Calu3 (cell line): Measurements from ENCODE around the gene MCM7. TPM values are rescaled to one million over a fixed set of nuclear protein-coding genes. Genes with fewer than 3 reads are reported as not detected.
"Not testable (repeated sequence)": the region's sequence is repeated elsewhere in the genome, so short reads cannot be mapped to it uniquely, and the experiment has no call there.

ENCODE experiments used
- Bru-seq: library from RNA; stranded (reverse); fragments of 400-500 nt; gene quantifications from one replicate; lab custom pipeline; 2021; lab: Mats Ljungman, UMichigan
- BruChase-seq, 2 experiments: library from RNA; stranded (reverse); fragments of 400-500 nt; gene quantifications; one replicate each; lab custom pipeline; 2021; lab: Mats Ljungman, UMichigan
- BruUV-seq: library from RNA; stranded (reverse); fragments of 400-500 nt; replicated peaks from 2 replicates; lab custom pipeline; 2021; lab: Mats Ljungman, UMichigan
- CTCF ChIA-PET: fragments of 300-600 bp; sonication (Branson Sonifier 250); formaldehyde crosslinking; loops from one replicate; lab custom pipeline; 2022; ENCODE audit warnings: antibody characterized with exemption; lab: Charles Lee
- DNase-seq: peaks from one replicate; pipeline ENCODE4 v3.0.0; 2022
- H3K27ac Mint-ChIP-seq: one replicate; pipeline ENCODE4 v1.8.0; 2022; ENCODE audit warnings: mixed read lengths; ENCODE audit not compliant: unreplicated experiment
- H3K27me3 Mint-ChIP-seq: one replicate; pipeline ENCODE4 v1.8.0; 2022; ENCODE audit warnings: mixed read lengths; ENCODE audit not compliant: unreplicated experiment
- H3K36me3 Mint-ChIP-seq: one replicate; pipeline ENCODE4 v1.8.0; 2022; ENCODE audit warnings: mild to moderate bottlenecking, moderate library complexity, mixed read lengths; ENCODE audit not compliant: insufficient read depth, unreplicated experiment
- H3K4me1 Mint-ChIP-seq: one replicate; pipeline ENCODE4 v1.8.0; 2022; ENCODE audit warnings: mild to moderate bottlenecking, low read depth, mixed read lengths; ENCODE audit not compliant: unreplicated experiment
- H3K4me3 Mint-ChIP-seq: one replicate; pipeline ENCODE4 v1.8.0; 2022; ENCODE audit warnings: mild to moderate bottlenecking, low read depth, moderate library complexity, mixed read lengths; ENCODE audit not compliant: unreplicated experiment
- H3K9me3 Mint-ChIP-seq: one replicate; pipeline ENCODE4 v1.8.0; 2022; ENCODE audit warnings: low read depth, mixed read lengths; ENCODE audit not compliant: unreplicated experiment
- intact Hi-C: fragments of 100-400 bp; cut with micrococcal nuclease; formaldehyde crosslinking; loops from one replicate; pipeline ENCODE4 v1.10.0; 2022; ENCODE audit not compliant: unreplicated experiment
- long read RNA-seq: library from polyadenylated mRNA; stranded (forward); transcript quantifications from one replicate; pipeline ENCODE4 v2.0.0, GENCODE V29; 2022
- total RNA-seq: library from RNA; stranded (reverse); gene quantifications from 2 replicates; pipeline ENCODE4 v1.2.3, GENCODE V29; 2022
- TF ChIP-seq, protein P1 (sequence below): fragments of 200-600 bp; IDR thresholded peaks from one replicate; pipeline ENCODE4 v1.8.0; 2022; ENCODE audit warnings: antibody characterized with exemption; ENCODE audit not compliant: unreplicated experiment

The MCM7 gene
- total RNA-seq: 122 and 125 TPM in 2 replicates
- percentile 91 among the genes with signal in this experiment for Bru-seq, nascent RNA
- BruChase-seq, experiment 1, labeled RNA remaining after a 6-hour chase: percentile 96 among the genes with signal in this experiment
- BruChase-seq, experiment 2, labeled RNA remaining after a 2-hour chase: percentile 93 among the genes with signal in this experiment
- long read RNA-seq, transcript MCM7-201 (15 exons, 2,957 nt): major isoform, 126 of 158 reads
- long read RNA-seq, partial matches to known transcripts: 18 of 158 reads
- long read RNA-seq, other reads (novel, unspliced or antisense): 12 of 158 reads

DNA sequence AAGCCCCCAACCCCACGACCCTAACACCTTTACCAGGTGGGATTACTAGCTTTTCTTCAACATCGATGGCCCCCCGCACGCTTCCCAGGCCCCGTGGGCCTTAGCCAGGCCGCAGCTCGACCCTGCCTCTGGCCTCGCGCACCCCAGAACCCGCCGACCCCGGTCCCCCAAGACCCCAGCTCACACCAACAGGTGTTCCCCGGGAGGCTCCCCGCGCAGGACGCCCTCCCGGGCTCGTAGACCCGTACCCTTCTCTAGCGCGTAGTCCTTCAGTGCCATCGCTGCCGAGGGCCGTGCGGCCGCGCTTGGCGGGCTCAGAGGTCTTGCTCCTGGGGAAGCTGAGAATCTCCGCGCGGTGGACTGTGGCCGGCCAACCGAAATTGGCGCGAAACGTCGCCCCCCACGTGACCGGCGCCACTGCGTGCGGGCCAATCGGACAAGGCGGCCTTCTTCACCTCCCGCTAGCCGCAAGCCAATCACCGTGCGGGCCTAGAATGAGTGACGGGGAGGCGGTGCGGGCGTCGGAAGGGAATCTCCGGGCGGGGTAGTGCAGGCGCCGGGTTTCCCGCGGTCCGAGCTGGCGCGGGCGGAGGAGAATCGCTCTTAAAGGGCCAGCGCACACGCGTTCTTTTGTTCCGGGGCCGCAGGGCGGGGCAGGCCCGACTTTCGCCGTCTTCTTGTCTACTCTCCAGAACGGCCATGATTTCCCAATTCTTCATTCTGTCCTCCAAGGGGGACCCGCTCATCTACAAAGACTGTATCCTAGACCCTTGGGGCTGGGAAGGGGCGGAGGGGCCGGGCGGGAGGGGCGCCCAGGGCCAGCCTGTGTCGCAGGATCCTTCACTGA is at the start of gene MCM7, which contains the start of gene AP4M1:
MCM7 (minus strand) TSS at position 382 of the 847 bp plus-strand sequence; CDS start at position 279, 103 bp downstream.
AP4M1 (plus strand) TSS at position 628 of the 847 bp plus-strand sequence; CDS start at position 700, 72 bp downstream.
- no peaks in the 10 kb centered on the region for H3K9me3 Mint-ChIP-seq
- peak within 1 kb of the TSS; percentile 90 for H3K4me3 Mint-ChIP-seq
- no peaks in the 10 kb centered on the region for H3K27me3 Mint-ChIP-seq
- CTCF ChIA-PET: interaction anchor here (0.7 kb wide), 1 partner anchor 40 kb away, joined by 3 read pairs; no protein-coding TSS in a partner anchor
- TSS peak; percentile 50 for BruUV-seq
- DNase-seq: peak; percentile 97
- peaks cover 72% of the 10 kb centered on the region for H3K36me3 Mint-ChIP-seq
- TF ChIP-seq, protein P1, sequence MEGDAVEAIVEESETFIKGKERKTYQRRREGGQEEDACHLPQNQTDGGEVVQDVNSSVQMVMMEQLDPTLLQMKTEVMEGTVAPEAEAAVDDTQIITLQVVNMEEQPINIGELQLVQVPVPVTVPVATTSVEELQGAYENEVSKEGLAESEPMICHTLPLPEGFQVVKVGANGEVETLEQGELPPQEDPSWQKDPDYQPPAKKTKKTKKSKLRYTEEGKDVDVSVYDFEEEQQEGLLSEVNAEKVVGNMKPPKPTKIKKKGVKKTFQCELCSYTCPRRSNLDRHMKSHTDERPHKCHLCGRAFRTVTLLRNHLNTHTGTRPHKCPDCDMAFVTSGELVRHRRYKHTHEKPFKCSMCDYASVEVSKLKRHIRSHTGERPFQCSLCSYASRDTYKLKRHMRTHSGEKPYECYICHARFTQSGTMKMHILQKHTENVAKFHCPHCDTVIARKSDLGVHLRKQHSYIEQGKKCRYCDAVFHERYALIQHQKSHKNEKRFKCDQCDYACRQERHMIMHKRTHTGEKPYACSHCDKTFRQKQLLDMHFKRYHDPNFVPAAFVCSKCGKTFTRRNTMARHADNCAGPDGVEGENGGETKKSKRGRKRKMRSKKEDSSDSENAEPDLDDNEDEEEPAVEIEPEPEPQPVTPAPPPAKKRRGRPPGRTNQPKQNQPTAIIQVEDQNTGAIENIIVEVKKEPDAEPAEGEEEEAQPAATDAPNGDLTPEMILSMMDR: no peak
- peaks cover 14% of the 10 kb centered on the region for H3K4me1 Mint-ChIP-seq
- intact Hi-C loops: no loop called here
- peak within 1 kb of the TSS; percentile 93 for H3K27ac Mint-ChIP-seq

DNA sequence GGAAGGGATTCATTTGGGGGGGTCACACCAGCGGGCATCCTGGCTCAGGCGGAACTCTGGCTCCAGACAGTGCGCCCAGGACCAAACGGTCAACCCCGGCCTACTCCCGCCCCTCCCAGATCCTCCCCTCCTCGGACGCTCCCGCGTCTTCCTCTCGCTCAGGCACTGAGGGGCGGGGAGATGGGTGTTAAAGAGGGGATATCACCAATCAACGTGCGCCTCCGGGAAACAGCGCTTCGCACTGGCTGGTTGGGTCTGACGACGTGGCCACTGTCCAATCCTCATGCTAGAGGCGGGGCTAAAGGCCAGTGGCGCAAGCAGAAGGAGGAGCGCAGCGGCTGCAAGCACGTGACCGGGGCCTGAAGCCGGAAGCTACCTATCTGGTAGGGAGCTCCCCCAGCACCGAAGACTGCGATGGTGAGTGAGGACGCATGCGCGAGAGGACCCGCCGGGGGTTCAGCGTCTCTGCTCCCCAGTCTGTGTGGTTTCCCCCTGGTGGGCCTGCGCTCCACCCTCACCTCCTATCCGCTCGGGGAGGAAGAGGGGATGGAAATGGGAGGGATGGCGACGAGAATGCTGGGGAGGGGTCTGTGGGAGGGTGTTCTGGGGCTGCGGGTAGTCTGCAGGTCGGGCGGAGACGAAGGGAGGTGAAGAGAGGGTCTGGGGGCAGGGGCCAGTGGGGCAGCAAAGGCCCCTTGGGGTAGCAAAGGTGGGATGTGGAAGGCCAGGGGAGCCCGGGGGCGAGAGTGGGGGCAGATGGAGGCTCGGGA is 47.5 kb upstream of the MCM7 start, which contains the start of gene LAMTOR4:
LAMTOR4 (plus strand) TSS at position 360 of the 770 bp plus-strand sequence; CDS start at position 415, 55 bp downstream.
- Mint-ChIP-seq H3K27ac (peak within 1 kb of the TSS; percentile 90), H3K27me3 (no peaks in the 10 kb centered on the region), H3K9me3 (no peaks in the 10 kb centered on the region), H3K4me1 (peaks cover 27% of the 10 kb centered on the region), H3K4me3 (peak within 1 kb of the TSS; percentile 97), H3K36me3 (peaks cover 38% of the 10 kb centered on the region)
- BruUV-seq: no TSS peak
- DNase-seq: peak; percentile 95
- intact Hi-C loops: no loop called here
- CTCF ChIA-PET: interaction anchor here (0.6 to 1.2 kb wide), 4 partner anchors 14 to 28 kb away, joined by 3 to 4 read pairs (median 4); partner anchors contain the start of gene GPC2
- TF ChIP-seq, protein P1: no peak

- Mint-ChIP-seq H3K4me3 (peak overlapping the region; percentile 97), H3K27me3 (no peaks in the 10 kb centered on the region), H3K36me3 (peaks cover 33% of the 10 kb centered on the region), H3K27ac (peak overlapping the region; percentile 90), H3K4me1 (peaks cover 27% of the 10 kb centered on the region), H3K9me3 (no peaks in the 10 kb centered on the region)
- TF ChIP-seq, protein P1: no peak
- no peak for DNase-seq
- CTCF ChIA-PET: interaction anchor here (1.0 to 1.2 kb wide), 2 partner anchors 15 to 19 kb away, joined by 4 read pairs; no protein-coding TSS in a partner anchor
- no TSS peak for BruUV-seq
- intact Hi-C loops: no loop called here
These were observed 47.0 kb upstream of the MCM7 start for GRCh38 chr7:100148225-100148558.

- peaks cover 27% of the 10 kb centered on the region for H3K36me3 Mint-ChIP-seq
- TF ChIP-seq, protein P1: no peak
- no peak for DNase-seq
- no peaks in the 10 kb centered on the region for H3K9me3 Mint-ChIP-seq
- intact Hi-C loops: no loop called here
- no peak overlapping the region for H3K27ac Mint-ChIP-seq
- no peaks in the 10 kb centered on the region for H3K27me3 Mint-ChIP-seq
- H3K4me3 Mint-ChIP-seq: no peak overlapping the region
- CTCF ChIA-PET: no interaction called here
- H3K4me1 Mint-ChIP-seq: peaks cover 21% of the 10 kb centered on the region
- BruUV-seq: no TSS peak
These were observed 46.1 kb upstream of the MCM7 start for GRCh38 chr7:100147278-100147677.

- DNase-seq, BruUV-seq, H3K9me3 Mint-ChIP-seq, H3K4me3 Mint-ChIP-seq, H3K27ac Mint-ChIP-seq, H3K27me3 Mint-ChIP-seq, CTCF ChIA-PET, intact Hi-C loops: not testable (repeated sequence)
- H3K36me3 Mint-ChIP-seq: peaks cover 20% of the 10 kb centered on the region
- peaks cover 23% of the 10 kb centered on the region for H3K4me1 Mint-ChIP-seq
These were observed 45.2 kb upstream of the MCM7 start for GRCh38 chr7:100146350-100146749.
